ENCODE data around the gene PHEX. TPM values are rescaled to one million over a fixed set of nuclear protein-coding genes. Genes with fewer than 3 reads are reported as not detected.

The PHEX gene
- total RNA-seq, 1 donor from 2014 or later, result 0.04 TPM

GRCh38 chrX:22234380-22234779, 202.3 kb downstream of the PHEX start:
- Histone ChIP-seq H3K36me3 (ENCODE audit: control insufficient read depth, insufficient read depth, low read length) (no peaks in the 10 kb centered on the region), H3K27me3 (ENCODE audit: control insufficient read depth, insufficient read depth, low read length) (no peaks in the 10 kb centered on the region), H3K4me3 (ENCODE audit: low read depth, low read length) (no peak overlapping the region)
- TF ChIP-seq CTCF (IDR thresholded peaks at IDR 0.05; ENCODE audit: insufficient read depth, low read length, poor library complexity, severe bottlenecking), result no peak
- no peak for DNase-seq (ENCODE audit: low read depth)

- no peak for TF ChIP-seq CTCF (IDR thresholded peaks at IDR 0.05; ENCODE audit: insufficient read depth, low read length, poor library complexity, severe bottlenecking)
- Histone ChIP-seq H3K27me3 (ENCODE audit: control insufficient read depth, insufficient read depth, low read length) (no peaks in the 10 kb centered on the region), H3K4me3 (ENCODE audit: low read depth, low read length) (no peak overlapping the region), H3K36me3 (ENCODE audit: control insufficient read depth, insufficient read depth, low read length) (no peaks in the 10 kb centered on the region)
- no peak for DNase-seq (ENCODE audit: low read depth)
These were observed 205.4 kb downstream of the PHEX start for GRCh38 chrX:22237479-22237878.

- H3K36me3 ChIP-seq (ENCODE audit: control insufficient read depth, insufficient read depth, low read length), result no peaks in the 10 kb centered on the region
- no peak overlapping the region for H3K4me3 ChIP-seq (ENCODE audit: low read depth, low read length)
- H3K27me3 ChIP-seq (ENCODE audit: control insufficient read depth, insufficient read depth, low read length), result no peaks in the 10 kb centered on the region
- DNase-seq (ENCODE audit: low read depth), result no peak
- TF ChIP-seq CTCF (IDR thresholded peaks at IDR 0.05; ENCODE audit: insufficient read depth, low read length, poor library complexity, severe bottlenecking), result no peak
These were observed 214.5 kb downstream of the PHEX start for GRCh38 chrX:22246620-22247019.

- H3K4me3 ChIP-seq (ENCODE audit: low read depth, low read length), result no peak overlapping the region
- no peaks in the 10 kb centered on the region for H3K36me3 ChIP-seq (ENCODE audit: control insufficient read depth, insufficient read depth, low read length)
- H3K27me3 ChIP-seq (ENCODE audit: control insufficient read depth, insufficient read depth, low read length), result no peaks in the 10 kb centered on the region
- no peak for TF ChIP-seq CTCF (IDR thresholded peaks at IDR 0.05; ENCODE audit: insufficient read depth, low read length, poor library complexity, severe bottlenecking)
- DNase-seq (ENCODE audit: low read depth), result no peak
These were observed 215.0 kb downstream of the PHEX start for GRCh38 chrX:22247169-22247568.

GRCh38 chrX:22248401-22248800, 216.3 kb downstream of the PHEX start:
- DNase-seq (ENCODE audit: low read depth), result no peak
- H3K4me3 ChIP-seq (ENCODE audit: low read depth, low read length), result no peak overlapping the region
- no peaks in the 10 kb centered on the region for H3K27me3 ChIP-seq (ENCODE audit: control insufficient read depth, insufficient read depth, low read length)
- H3K36me3 ChIP-seq (ENCODE audit: control insufficient read depth, insufficient read depth, low read length), result no peaks in the 10 kb centered on the region
- TF ChIP-seq CTCF (IDR thresholded peaks at IDR 0.05; ENCODE audit: insufficient read depth, low read length, poor library complexity, severe bottlenecking), result no peak

- TF ChIP-seq CTCF (IDR thresholded peaks at IDR 0.05; ENCODE audit: insufficient read depth, low read length, poor library complexity, severe bottlenecking), result no peak
- no peaks in the 10 kb centered on the region for H3K36me3 ChIP-seq (ENCODE audit: control insufficient read depth, insufficient read depth, low read length)
- no peaks in the 10 kb centered on the region for H3K27me3 ChIP-seq (ENCODE audit: control insufficient read depth, insufficient read depth, low read length)
- no peak overlapping the region for H3K4me3 ChIP-seq (ENCODE audit: low read depth, low read length)
- no peak for DNase-seq (ENCODE audit: low read depth)
These were observed 217.2 kb downstream of the PHEX start for GRCh38 chrX:22249371-22249770.
